Smooth muscle cell (in vitro differentiated cells): ENCODE data around the gene CDC20. TPM values are rescaled to one million over a fixed set of nuclear protein-coding genes. Genes with fewer than 3 reads are reported as not detected.
"Not testable (repeated sequence)": the region's sequence is repeated elsewhere in the genome, so short reads cannot be mapped to it uniquely, and the experiment has no call there.

Source experiments
- DNase-seq: peaks from one replicate; lab custom pipeline; 2025; ENCODE audit not compliant: unreplicated experiment; lab: John Stamatoyannopoulos, UW
- H2AFZ ChIP-seq: fragments of 200-600 bp; sonication (generic); 2 replicates; pipeline ENCODE4 v1.6.0; 2016; ENCODE audit warnings: antibody characterized with exemption, low read depth, mild to moderate bottlenecking
- H3F3A ChIP-seq: fragments of 200-600 bp; sonication (generic); 2 replicates; pipeline ENCODE4 v1.6.0; 2017; ENCODE audit warnings: antibody characterized with exemption, low read depth
- H3K27ac ChIP-seq: fragments of 200-600 bp; sonication (generic); 2 replicates; pipeline ENCODE4 v1.5.1; 2016; ENCODE audit warnings: low read depth, mild to moderate bottlenecking
- H3K27me3 ChIP-seq: fragments of 200-600 bp; sonication (generic); 2 replicates; pipeline ENCODE4 v1.6.1; 2016; ENCODE audit warnings: low read depth, mild to moderate bottlenecking
- H3K36me3 ChIP-seq: fragments of 200-600 bp; sonication (generic); 2 replicates; pipeline ENCODE4 v1.5.1; 2016; ENCODE audit warnings: low read depth
- H3K4me1 ChIP-seq: fragments of 200-600 bp; sonication (generic); 2 replicates; pipeline ENCODE4 v1.5.1; 2016; ENCODE audit warnings: low read depth
- H3K4me2 ChIP-seq: fragments of 200-600 bp; sonication (generic); 2 replicates; pipeline ENCODE4 v1.6.0; 2016; ENCODE audit warnings: mild to moderate bottlenecking
- H3K4me3 ChIP-seq: fragments of 200-600 bp; sonication (generic); 2 replicates; pipeline ENCODE4 v1.5.1; 2016; ENCODE audit warnings: mild to moderate bottlenecking
- H3K79me2 ChIP-seq: fragments of 200-600 bp; sonication (generic); 2 replicates; pipeline ENCODE4 v1.6.0; 2016; ENCODE audit warnings: low read depth, mild to moderate bottlenecking
- H3K9ac ChIP-seq: fragments of 200-600 bp; sonication (generic); 2 replicates; pipeline ENCODE4 v1.6.0; 2016; ENCODE audit warnings: low read depth
- H3K9me3 ChIP-seq: fragments of 200-600 bp; sonication (generic); replicated peaks from 2 replicates; pipeline ENCODE4 v1.5.1; 2016; ENCODE audit warnings: low read depth
- H4K20me1 ChIP-seq: fragments of 200-600 bp; sonication (generic); 2 replicates; pipeline ENCODE4 v1.6.0; 2016; ENCODE audit warnings: low read depth
- WGBS: methylation state at CpG from one replicate; pipeline ENCODE4 v1.1.7; 2016; ENCODE audit warnings: low lambda C conversion rate; 5-methylcytosine and 5-hydroxymethylcytosine counted together
- polyA plus RNA-seq: library from polyadenylated mRNA; unstranded; fragments of >200 nt; fragmentation: Nextera tagmentation; extraction: Ambion mirVana; gene quantifications from 2 replicates; pipeline ENCODE4 v1.2.1, GENCODE V29; 2016
- total RNA-seq: library from RNA; depleted of rRNA; stranded (reverse); fragments of >200 nt; gene quantifications from 2 replicates; pipeline ENCODE4 v1.2.3, GENCODE V29; 2014
- TF ChIP-seq, protein P1 (sequence below): fragments of 200-600 bp; sonication (generic); IDR thresholded peaks from 2 replicates; pipeline ENCODE4 v1.5.1; 2017; ENCODE audit warnings: borderline replicate concordance, mild to moderate bottlenecking, antibody characterized with exemption; ENCODE audit not compliant: insufficient read depth, poor library complexity, severe bottlenecking

Gene CDC20
- total and polyA plus RNA-seq, 2 experiments from 2014 or later: 17.4 to 18.7 TPM

DNA sequence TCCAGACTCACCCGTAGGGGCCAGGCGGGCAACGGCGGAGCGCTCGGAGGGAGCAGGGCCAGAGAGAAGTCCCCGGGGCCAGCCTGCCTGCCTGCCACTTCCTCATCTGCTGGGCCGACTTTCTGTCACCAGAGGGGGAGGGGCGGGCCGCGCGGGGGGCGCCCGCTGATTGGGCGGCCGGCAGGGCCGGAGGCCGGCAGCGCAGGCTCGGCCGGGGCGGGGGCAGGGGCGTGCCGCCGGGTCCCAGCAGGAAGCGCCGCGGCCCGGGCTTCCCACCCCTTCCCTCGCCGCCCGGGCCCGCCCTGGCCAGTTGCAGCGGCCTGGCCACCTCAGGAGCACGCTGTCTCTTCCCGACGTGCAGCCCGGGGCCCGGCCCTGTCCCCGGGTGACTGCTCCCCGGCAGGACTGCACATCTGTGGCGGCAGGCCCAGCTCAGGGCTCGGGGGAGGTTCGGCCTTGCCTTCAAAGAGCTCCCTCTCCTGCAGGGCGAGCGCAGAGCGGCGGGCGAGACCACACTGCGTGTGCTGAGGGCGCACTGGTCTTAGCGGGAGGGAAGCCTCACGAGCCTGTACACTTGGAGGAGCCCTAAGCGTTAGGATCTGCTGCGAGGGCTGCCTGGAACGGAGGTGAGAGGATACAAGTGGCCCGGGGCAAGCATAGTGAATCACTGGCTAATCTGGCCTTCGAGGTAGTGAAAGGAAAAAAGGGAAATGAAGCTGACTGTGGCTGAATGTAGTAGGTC, 9.3 kb downstream of the CDC20 start, which contains the start of gene ELOVL1:
Gene ELOVL1 (minus strand): TSS at position 108 of the 742 bp plus-strand sequence. CDS start 2,402 bp downstream, outside the sequence.
- TF ChIP-seq, protein P1, sequence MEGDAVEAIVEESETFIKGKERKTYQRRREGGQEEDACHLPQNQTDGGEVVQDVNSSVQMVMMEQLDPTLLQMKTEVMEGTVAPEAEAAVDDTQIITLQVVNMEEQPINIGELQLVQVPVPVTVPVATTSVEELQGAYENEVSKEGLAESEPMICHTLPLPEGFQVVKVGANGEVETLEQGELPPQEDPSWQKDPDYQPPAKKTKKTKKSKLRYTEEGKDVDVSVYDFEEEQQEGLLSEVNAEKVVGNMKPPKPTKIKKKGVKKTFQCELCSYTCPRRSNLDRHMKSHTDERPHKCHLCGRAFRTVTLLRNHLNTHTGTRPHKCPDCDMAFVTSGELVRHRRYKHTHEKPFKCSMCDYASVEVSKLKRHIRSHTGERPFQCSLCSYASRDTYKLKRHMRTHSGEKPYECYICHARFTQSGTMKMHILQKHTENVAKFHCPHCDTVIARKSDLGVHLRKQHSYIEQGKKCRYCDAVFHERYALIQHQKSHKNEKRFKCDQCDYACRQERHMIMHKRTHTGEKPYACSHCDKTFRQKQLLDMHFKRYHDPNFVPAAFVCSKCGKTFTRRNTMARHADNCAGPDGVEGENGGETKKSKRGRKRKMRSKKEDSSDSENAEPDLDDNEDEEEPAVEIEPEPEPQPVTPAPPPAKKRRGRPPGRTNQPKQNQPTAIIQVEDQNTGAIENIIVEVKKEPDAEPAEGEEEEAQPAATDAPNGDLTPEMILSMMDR: no peak
- Histone ChIP-seq H3K4me1 (peaks cover 14% of the 10 kb centered on the region), H3K79me2 (peaks cover 26% of the 10 kb centered on the region), H3K9me3 (no peaks in the 10 kb centered on the region), H3K4me3 (peak within 1 kb of the TSS; percentile 70), H2AFZ (no peak within 1 kb of the TSS), H4K20me1 (peaks cover 25% of the 10 kb centered on the region), H3K9ac (peak within 1 kb of the TSS; percentile 30), H3K27me3 (no peaks in the 10 kb centered on the region), H3F3A (peaks cover 19% of the 10 kb centered on the region), H3K27ac (peak within 1 kb of the TSS; percentile 73), H3K4me2 (peak within 1 kb of the TSS; percentile 95), H3K36me3 (no peaks in the 10 kb centered on the region)
- peak; percentile 89 for DNase-seq
- WGBS: 1% methylated on average over 43 of the region's 58 CpGs

DNA sequence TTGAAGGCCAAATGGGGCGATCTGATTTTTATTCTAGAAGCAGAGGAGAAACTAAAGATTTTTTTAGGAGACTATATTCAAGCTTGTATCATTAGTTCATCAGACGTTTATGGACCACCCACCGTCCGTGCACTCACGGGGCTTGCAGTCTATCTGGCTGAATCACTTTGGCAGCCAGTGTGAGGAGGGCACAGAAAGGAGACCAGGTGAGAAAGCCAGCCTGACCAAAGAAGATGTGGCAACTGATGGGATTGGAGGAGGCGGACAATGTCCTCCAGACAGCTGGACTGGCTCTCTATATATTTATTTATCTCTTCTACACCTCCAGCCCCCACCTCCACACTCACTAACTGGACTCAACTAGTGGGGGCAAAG, 9.9 kb downstream of the CDC20 start:
- Histone ChIP-seq H3K4me2 (peak overlapping the region; percentile 95), H3F3A (peaks cover 24% of the 10 kb centered on the region), H3K9me3 (no peaks in the 10 kb centered on the region), H3K27ac (peak overlapping the region; percentile 73), H3K79me2 (peaks cover 26% of the 10 kb centered on the region), H3K9ac (peak overlapping the region; percentile 24), H3K27me3 (no peaks in the 10 kb centered on the region), H3K4me3 (peak overlapping the region; percentile 70), H3K36me3 (no peaks in the 10 kb centered on the region), H2AFZ (no peak overlapping the region), H4K20me1 (peaks cover 25% of the 10 kb centered on the region), H3K4me1 (peaks cover 14% of the 10 kb centered on the region)
- TF ChIP-seq, protein P1: no peak
- WGBS: 23% methylated on average over 6 of the region's 6 CpGs
- DNase-seq: no peak

GRCh38 chr1:43369779-43370178, 11.0 kb downstream of the CDC20 start:
- H3K4me1 ChIP-seq: peaks cover 14% of the 10 kb centered on the region
- 95% methylated on average over 6 of the region's 6 CpGs for WGBS

GRCh38 chr1:43370564-43370963, 11.8 kb downstream of the CDC20 start:
- peaks cover 14% of the 10 kb centered on the region for H3K4me1 ChIP-seq
- DNase-seq: no peak
- no peaks in the 10 kb centered on the region for H3K9me3 ChIP-seq
- 81% methylated on average over 4 of the region's 4 CpGs for WGBS
- H3K27ac ChIP-seq: no peak overlapping the region
- TF ChIP-seq, protein P1: no peak
- H3K79me2 ChIP-seq: peaks cover 26% of the 10 kb centered on the region
- H3K4me3 ChIP-seq: no peak overlapping the region
- H2AFZ ChIP-seq: no peak overlapping the region
- peaks cover 34% of the 10 kb centered on the region for H3F3A ChIP-seq
- H3K4me2 ChIP-seq: no peak overlapping the region
- no peaks in the 10 kb centered on the region for H3K27me3 ChIP-seq
- H3K9ac ChIP-seq: no peak overlapping the region
- peaks cover 14% of the 10 kb centered on the region for H4K20me1 ChIP-seq
- no peaks in the 10 kb centered on the region for H3K36me3 ChIP-seq

More at GRCh38 chr1:43369779-43370178, 11.0 kb downstream of the CDC20 start:
- H3K4me3 ChIP-seq, H3K27me3 ChIP-seq, DNase-seq, H3K9ac ChIP-seq, H3K4me2 ChIP-seq, H3K27ac ChIP-seq, H2AFZ ChIP-seq, H3K9me3 ChIP-seq, H3K36me3 ChIP-seq: not testable (repeated sequence)
- H4K20me1 ChIP-seq: peaks cover 22% of the 10 kb centered on the region
- peaks cover 26% of the 10 kb centered on the region for H3K79me2 ChIP-seq
- H3F3A ChIP-seq: peaks cover 34% of the 10 kb centered on the region
